GM12878 (cell line): Measurements from ENCODE around the gene HHAT. TPM values are rescaled to one million over a fixed set of nuclear protein-coding genes. Genes with fewer than 3 reads are reported as not detected.

Source experiments
- BCL11A ChIP-seq: IDR thresholded peaks from 2 replicates; pipeline ENCODE4 v1.6.1; 2011; ENCODE audit warnings: low read depth, low read length
- CBFB ChIP-seq: IDR thresholded peaks from 2 replicates; pipeline ENCODE4 v1.6.1; 2016; ENCODE audit warnings: antibody characterized with exemption, low read depth
- CEBPB ChIP-seq, 2 experiments: fragments of 150-350 bp in 1 of 2; IDR thresholded peaks; 2 replicates each; pipeline ENCODE4 v1.6.1; 2012 to 2014; ENCODE audit warnings: low read depth in 2 of 2, low read length in 2 of 2, borderline replicate concordance in 1 of 2, inconsistent platforms in 1 of 2
- ETV6 ChIP-seq, 2 experiments: fragments of 450-650 bp in 1 of 2; IDR thresholded peaks in 1 of 2; conservative IDR thresholded peaks in 1 of 2; 2 replicates each; pipeline ENCODE4 v1.6.1; 2014; ENCODE audit warnings: antibody characterized with exemption in 1 of 2, borderline replicate concordance in 1 of 2, low read depth in 1 of 2, mild to moderate bottlenecking in 1 of 2, moderate library complexity in 1 of 2
- NFYA ChIP-seq: IDR thresholded peaks from 2 replicates; pipeline ENCODE4 v1.6.1; 2011; ENCODE audit warnings: low read depth, mild to moderate bottlenecking, low read length, improper control_type of control experiment, borderline replicate concordance
- PBX3 ChIP-seq: IDR thresholded peaks from 2 replicates; pipeline ENCODE4 v1.6.1; 2011; ENCODE audit warnings: mild to moderate bottlenecking, low read depth, low read length, moderate library complexity; ENCODE audit not compliant: insufficient replicate concordance
- PKNOX1 ChIP-seq: fragments of 450-650 bp; IDR thresholded peaks from 2 replicates; pipeline ENCODE4 v1.6.1; 2016; ENCODE audit warnings: mild to moderate bottlenecking
- POLR2AphosphoS5 ChIP-seq: IDR thresholded peaks from 2 replicates; pipeline ENCODE4 v1.6.1; 2011; ENCODE audit warnings: mild to moderate bottlenecking, low read length, inconsistent platforms
- PRDM15 ChIP-seq: fragments of 450-650 bp; formaldehyde crosslinking; IDR thresholded peaks from 2 replicates; pipeline ENCODE4 v1.4.0; 2020; ENCODE audit warnings: mild to moderate bottlenecking, moderate library complexity
- WRNIP1 ChIP-seq: IDR thresholded peaks from 2 replicates; pipeline ENCODE4 v1.6.1; 2011; ENCODE audit warnings: low read depth, low read length, improper control_type of control experiment, borderline replicate concordance
- ZNF592 ChIP-seq: fragments of 450-650 bp; IDR thresholded peaks from 2 replicates; pipeline ENCODE4 v1.6.1; 2017; ENCODE audit warnings: mild to moderate bottlenecking, moderate library complexity
- polyA plus RNA-seq, 11 experiments: library from polyadenylated mRNA; depleted of rRNA in 4 of 11; unstranded in 6 of 11; stranded (reverse) in 5 of 11; fragments of >200 nt; fragmentation: Nextera tagmentation in 4 of 11; fragmentation: Illumina TruSeq in 1 of 11; extraction: Ambion mirVana in 4 of 11; extraction: Trizol in 1 of 11; gene quantifications; 1 replicate in 1 of 11; 2 replicates in 10 of 11; pipeline versions ENCODE4 v1.2.1 to v1.2.3, GENCODE V29; 2011 to 2016; ENCODE audit warnings: inconsistent platforms in 2 of 11, missing spikeins in 2 of 11, low read depth in 1 of 11
- total RNA-seq, 4 experiments: library from RNA; depleted of rRNA in 3 of 4; stranded (reverse); fragments of >200 nt in 3 of 4; fragmentation: Illumina TruSeq in 1 of 4; extraction: Trizol in 1 of 4; gene quantifications; 2 replicates each; pipeline versions ENCODE4 v1.2.1 to v1.2.3, GENCODE V29; 2013 to 2021

The HHAT gene
- total and polyA plus RNA-seq, 10 of the 15 experiments (the other 5 are each of a cell fraction or from before 2014, with no cell fraction given), result 1.2 to 37.6 (median 2.6) TPM

- TF ChIP-seq PBX3, result no peak
- TF ChIP-seq ZNF592, result no peak
- no peak for TF ChIP-seq ETV6 (conservative IDR thresholded peaks at IDR 0.05 in 1 of 2, IDR thresholded peaks at IDR 0.05 in 1 of 2; ENCODE audit: borderline replicate concordance in 1 of 2, low read depth in 1 of 2)
- no peak for TF ChIP-seq POLR2AphosphoS5
- no peak for TF ChIP-seq CBFB
- TF ChIP-seq PKNOX1, result no peak
- no peak for TF ChIP-seq PRDM15 (CRISPR knock-in tag)
- no peak for TF ChIP-seq NFYA
- no peak for TF ChIP-seq CEBPB (IDR thresholded peaks at IDR 0.05; ENCODE audit: borderline replicate concordance in 1 of 2, low read depth in 2 of 2, low read length in 2 of 2)
- TF ChIP-seq BCL11A, result no peak
- TF ChIP-seq WRNIP1, result no peak
These were observed 361.5 kb downstream of the HHAT start (continued) for GRCh38 chr1:210690236-210690635.
